Cardiac fibroblast (primary cell): Measurements from ENCODE around the gene CTCFL.

Experiments
- DNase-seq, 2 donors: peaks; one replicate each; pipeline versions ENCODE4 v3.0.0 to v3.0.0-alpha.2; 2010; ENCODE audit warnings: low read depth in 2 of 2
- H3K4me3 ChIP-seq, 2 donors: replicated peaks in 1 of 2; 1 replicate in 1 of 2; 2 replicates in 1 of 2; pipeline ENCODE4 v1.5.1; 2011; ENCODE audit warnings: low read depth in 2 of 2, low read length in 2 of 2, mild to moderate bottlenecking in 2 of 2, moderate library complexity in 1 of 2
- CTCF ChIP-seq: IDR thresholded peaks from one replicate; pipeline ENCODE4 v1.5.1; 2011; ENCODE audit warnings: low read depth, mild to moderate bottlenecking, low read length, inconsistent platforms

CTCFL gene

GRCh38 chr20:57451795-57452661 lies 72.9 kb downstream of the CTCFL start:
- H3K4me3 ChIP-seq, result no peak overlapping the region
- TF ChIP-seq CTCF, result no peak
- no peak for DNase-seq

GRCh38 chr20:57451431-57451794 lies 73.5 kb downstream of the CTCFL start:
- no peak for DNase-seq
- no peak overlapping the region for H3K4me3 ChIP-seq
- TF ChIP-seq CTCF, result no peak

GRCh38 chr20:57450931-57451330 lies 74.0 kb downstream of the CTCFL start:
- no peak for DNase-seq
- H3K4me3 ChIP-seq, result no peak overlapping the region
- TF ChIP-seq CTCF, result no peak

- H3K4me3 ChIP-seq, result no peak overlapping the region
- peak; percentile 22 to 67 for DNase-seq
- TF ChIP-seq CTCF, result no peak
These were observed 74.5 kb downstream of the CTCFL start for GRCh38 chr20:57450419-57450818.

- H3K4me3 ChIP-seq, result no peak overlapping the region
- DNase-seq, result no peak
- no peak for TF ChIP-seq CTCF
These were observed 75.3 kb downstream of the CTCFL start for GRCh38 chr20:57449398-57450354.

- no peak for TF ChIP-seq CTCF
- DNase-seq, result no peak
- H3K4me3 ChIP-seq, result no peak overlapping the region
These were observed 76.1 kb downstream of the CTCFL start for GRCh38 chr20:57448764-57449354.
